Breast epithelium (tissue), 4 donors: ENCODE measurements around the gene TYMS. TPM values are rescaled to one million over a fixed set of nuclear protein-coding genes. Genes with fewer than 3 reads are reported as not detected.

Experiments
- DNase-seq, 2 donors: peaks; one replicate each; pipeline ENCODE4 v3.0.0-alpha.2; 2019; ENCODE audit warnings: low spot score in 2 of 2
- H3K27ac ChIP-seq, 2 donors: fragments of 200-600 bp; sonication (generic) in 1 of 2; one replicate each; pipeline ENCODE4 v1.5.1; 2016 to 2019; ENCODE audit warnings: mild to moderate bottlenecking in 1 of 2
- H3K27me3 ChIP-seq, 2 donors: fragments of 200-600 bp; sonication (generic) in 1 of 2; one replicate each; pipeline versions ENCODE4 v1.5.1 to v1.6.0; 2017 to 2019; ENCODE audit warnings: control low read depth in 1 of 2, mild to moderate bottlenecking in 1 of 2
- H3K36me3 ChIP-seq: fragments of 200-600 bp; one replicate; pipeline ENCODE4 v1.5.1; 2019
- H3K4me1 ChIP-seq, 2 donors: fragments of 200-600 bp; sonication (generic); one replicate each; pipeline ENCODE4 v1.5.1; 2016 to 2019; ENCODE audit warnings: control low read depth in 1 of 2
- H3K4me3 ChIP-seq, 3 donors: fragments of 200-600 bp; sonication (generic); 1 replicate in 2 of 3; 2 replicates in 1 of 3; pipeline ENCODE4 v1.5.1; 2016 to 2019; ENCODE audit warnings: mild to moderate bottlenecking in 3 of 3, moderate library complexity in 2 of 3
- H3K9me3 ChIP-seq, 2 donors: fragments of 200-600 bp; sonication (generic) in 1 of 2; one replicate each; pipeline ENCODE4 v1.5.1; 2016 to 2019; ENCODE audit warnings: control low read depth in 1 of 2
- CTCF ChIP-seq, 3 donors: fragments of 450-650 bp; IDR thresholded peaks; one replicate each; pipeline ENCODE4 v1.5.1; 2016 to 2017; ENCODE audit warnings: antibody characterized with exemption in 3 of 3, mild to moderate bottlenecking in 3 of 3, moderate library complexity in 3 of 3
- POLR2A ChIP-seq: fragments of 450-650 bp; IDR thresholded peaks from one replicate; pipeline ENCODE4 v1.6.1; 2016; ENCODE audit warnings: antibody characterized with exemption, mild to moderate bottlenecking, moderate library complexity
- POLR2AphosphoS5 ChIP-seq, 3 donors: sonication (generic); formaldehyde crosslinking; IDR thresholded peaks; one replicate each; pipeline ENCODE4 v1.6.1; 2017; ENCODE audit warnings: antibody characterized with exemption in 3 of 3
- intact Hi-C: fragments of 100-400 bp; cut with DNase I; formaldehyde crosslinking; loops from one replicate; pipeline ENCODE4 v1.15.1; 2023; ENCODE audit warnings: low total_unique reads
- total RNA-seq, 3 donors: library from RNA; depleted of rRNA; stranded (reverse); fragments of >200 nt; gene quantifications; one replicate each; pipeline ENCODE4 v1.1.0, GENCODE V29; 2016

The TYMS gene
- total RNA-seq, 3 donors from 2014 or later = 1.3 to 2.1 (median 2.0) TPM

DNA sequence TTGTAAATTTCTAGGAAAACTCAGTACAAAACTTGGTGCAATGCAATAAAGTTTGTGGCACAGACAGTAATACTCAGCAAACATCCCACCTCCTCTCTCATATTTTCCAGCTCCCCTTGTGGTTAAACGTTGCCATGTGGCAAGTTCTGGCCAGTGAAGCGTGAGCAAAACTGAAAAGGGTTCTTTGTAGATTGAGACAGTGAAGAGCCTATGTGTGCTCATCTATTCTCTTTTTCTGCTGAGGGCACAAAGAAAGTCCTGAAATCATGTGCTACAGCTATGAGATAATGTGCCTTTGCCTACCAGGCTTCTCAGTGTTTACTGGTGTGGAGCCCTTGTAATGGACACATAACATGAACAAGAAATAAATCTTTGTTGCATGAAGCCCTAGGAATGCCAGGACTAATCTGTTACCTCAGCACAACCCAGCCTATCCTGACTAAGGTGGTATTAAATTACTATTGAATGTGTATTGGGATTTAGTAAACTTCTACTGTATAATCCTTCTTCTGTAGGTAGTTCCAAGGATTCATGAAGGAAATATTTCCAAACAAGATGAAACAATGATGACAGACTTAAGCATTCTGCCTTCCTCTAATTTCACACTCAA, 13.0 kb upstream of the TYMS start:
- TF ChIP-seq POLR2A = no peak
- H3K27me3 ChIP-seq = no peaks in the 10 kb centered on the region

GRCh38 chr18:647304-647703, 10.1 kb upstream of the TYMS start:
- DNase-seq = no peak
- intact Hi-C loops = no loop called here
- TF ChIP-seq CTCF (IDR thresholded peaks at IDR 0.05) (no peak), POLR2A (no peak), POLR2AphosphoS5 (IDR thresholded peaks at IDR 0.05) (no peak)
- Histone ChIP-seq H3K36me3 (no peaks in the 10 kb centered on the region), H3K4me3 (no peak overlapping the region), H3K27ac (no peak overlapping the region), H3K9me3 (no peaks in the 10 kb centered on the region), H3K4me1 (no peaks in the 10 kb centered on the region), H3K27me3 (no peaks in the 10 kb centered on the region)

More for the DNA sequence above, 13.0 kb upstream of the TYMS start:
- Histone ChIP-seq H3K27ac (no peak overlapping the region), H3K36me3 (no peaks in the 10 kb centered on the region), H3K4me3 (no peak overlapping the region), H3K4me1 (no peaks in the 10 kb centered on the region), H3K9me3 (no peaks in the 10 kb centered on the region)
- intact Hi-C loops = no loop called here
- no peak for DNase-seq

- DNase-seq = no peak
- intact Hi-C loops = no loop called here
- H3K9me3 ChIP-seq = no peaks in the 10 kb centered on the region
These were observed 8.1 kb upstream of the TYMS start for GRCh38 chr18:649341-649740.

DNA sequence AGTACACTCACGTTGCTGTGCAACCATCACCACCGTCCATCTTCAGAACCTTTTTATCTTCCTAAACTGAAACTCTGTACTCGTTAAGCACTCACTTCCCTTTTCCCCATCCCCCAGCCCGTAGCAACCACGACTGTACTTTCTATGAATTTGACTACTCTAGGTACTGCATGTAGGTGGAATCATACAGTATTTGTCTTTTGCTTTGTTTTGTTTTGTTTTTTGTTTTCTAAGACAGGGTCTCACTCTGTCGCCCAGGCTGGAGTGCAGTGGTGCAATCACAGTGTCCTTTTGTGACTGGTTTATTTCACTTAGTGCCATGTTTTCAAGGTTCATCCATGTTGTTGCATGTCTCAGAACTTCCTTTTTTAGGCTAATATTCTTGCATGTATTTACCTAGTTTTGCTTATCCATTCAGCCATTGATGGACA, 7.0 kb upstream of the TYMS start:
- H3K9me3 ChIP-seq = no peaks in the 10 kb centered on the region
- no peak overlapping the region for H3K4me3 ChIP-seq
- TF ChIP-seq POLR2A = no peak
- TF ChIP-seq CTCF (IDR thresholded peaks at IDR 0.05) = no peak
- TF ChIP-seq POLR2AphosphoS5 (IDR thresholded peaks at IDR 0.05) = no peak
- H3K36me3 ChIP-seq = no peaks in the 10 kb centered on the region
- H3K27me3 ChIP-seq = no peaks in the 10 kb centered on the region
- H3K27ac ChIP-seq = no peak overlapping the region
- intact Hi-C loops = no loop called here
- no peaks in the 10 kb centered on the region for H3K4me1 ChIP-seq
- no peak for DNase-seq

More at GRCh38 chr18:649341-649740, 8.1 kb upstream of the TYMS start:
- no peak for TF ChIP-seq POLR2A
- TF ChIP-seq CTCF (IDR thresholded peaks at IDR 0.05) = no peak
- no peak for TF ChIP-seq POLR2AphosphoS5 (IDR thresholded peaks at IDR 0.05)
- no peak overlapping the region for H3K27ac ChIP-seq
- no peaks in the 10 kb centered on the region for H3K4me1 ChIP-seq
- no peaks in the 10 kb centered on the region for H3K36me3 ChIP-seq
- no peaks in the 10 kb centered on the region for H3K27me3 ChIP-seq
- H3K4me3 ChIP-seq = no peak overlapping the region

- H3K27ac ChIP-seq = no peak overlapping the region
- H3K4me1 ChIP-seq = no peaks in the 10 kb centered on the region
- no peaks in the 10 kb centered on the region for H3K36me3 ChIP-seq
- no peaks in the 10 kb centered on the region for H3K27me3 ChIP-seq
- no peaks in the 10 kb centered on the region for H3K9me3 ChIP-seq
- TF ChIP-seq POLR2AphosphoS5 (IDR thresholded peaks at IDR 0.05) (no peak), POLR2A (no peak), CTCF (IDR thresholded peaks at IDR 0.05) (no peak)
- intact Hi-C loops = no loop called here
- H3K4me3 ChIP-seq = no peak overlapping the region
- no peak for DNase-seq
These were observed 5.3 kb upstream of the TYMS start for GRCh38 chr18:652131-652530.
